Stimulated activated CD4-positive, alpha-beta T cell treated with anti-CD3 and anti-CD28 coated beads, Interleukin-15, amount 100 ng/mL, for 1 hour (primary cell): Measurements from ENCODE around the gene KIRREL3.

Experiments used
- DNase-seq, 2 donors: peaks; one replicate each; pipeline ENCODE4 v3.0.0-alpha.2; 2020; ENCODE audit warnings: low read depth in 1 of 2, low spot score in 1 of 2

KIRREL3 gene

DNA sequence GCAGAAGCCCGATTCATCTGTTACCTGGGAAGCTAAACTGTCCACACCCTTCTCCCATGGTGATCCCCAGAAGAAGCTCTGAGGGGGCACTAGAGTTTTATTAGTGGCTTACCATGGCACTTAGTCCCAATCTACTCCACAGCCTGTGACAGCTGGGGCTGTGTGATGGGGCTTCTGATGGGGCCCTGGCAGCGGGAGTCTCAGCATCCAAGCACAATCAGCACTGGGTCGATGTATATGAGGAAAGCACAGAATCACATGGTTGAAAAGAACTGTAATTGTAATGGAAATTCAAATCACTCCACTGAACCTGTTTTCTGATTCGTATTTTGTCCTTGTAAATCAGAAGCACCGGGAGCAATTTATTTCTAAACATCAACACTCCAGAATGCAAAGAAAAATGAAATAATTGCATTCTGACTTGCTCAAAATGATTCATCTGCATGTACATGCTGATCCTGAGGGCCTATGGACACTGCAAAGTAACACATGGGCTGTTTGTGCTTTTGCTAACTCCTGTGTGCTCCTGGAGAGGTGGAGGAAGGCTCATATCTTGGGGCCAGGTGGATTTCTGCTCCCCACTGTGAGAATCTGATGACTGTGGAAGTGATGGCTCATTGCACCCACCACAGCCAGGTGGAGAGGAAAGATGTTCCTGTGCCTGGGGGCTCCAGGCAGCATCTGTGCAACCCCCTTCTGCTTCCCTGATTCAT is 203.0 kb downstream of the KIRREL3 start:
- no peak for DNase-seq

- DNase-seq = no peak
Measured at GRCh38 chr11:126793596-126793995, 207.0 kb downstream of the KIRREL3 start.

DNA sequence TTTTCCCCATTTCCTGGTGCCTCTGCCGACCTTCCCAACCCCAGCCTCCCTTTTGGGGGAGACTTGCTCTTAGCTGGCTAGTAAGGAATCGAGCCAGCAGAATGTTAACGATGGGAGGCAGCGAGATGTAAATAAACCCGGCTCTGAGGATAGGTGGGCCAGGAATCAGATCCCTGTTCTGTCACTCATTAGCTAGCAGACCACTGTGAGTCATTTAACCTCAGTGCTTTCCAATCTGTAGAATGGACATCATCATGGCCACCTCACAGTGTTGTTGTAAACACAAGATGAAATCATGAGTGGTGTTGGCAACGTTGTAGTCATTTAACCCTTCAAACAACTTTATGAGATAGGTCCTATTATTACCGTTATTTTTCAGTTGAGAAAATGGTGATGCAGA is 208.6 kb downstream of the KIRREL3 start:
- no peak for DNase-seq

- no peak for DNase-seq
Measured at GRCh38 chr11:126791446-126791845, 209.1 kb downstream of the KIRREL3 start.

- DNase-seq = no peak
Measured at GRCh38 chr11:126790550-126791081, 210.0 kb downstream of the KIRREL3 start.

- no peak for DNase-seq
Measured at GRCh38 chr11:126782810-126783209, 217.8 kb downstream of the KIRREL3 start.

DNA sequence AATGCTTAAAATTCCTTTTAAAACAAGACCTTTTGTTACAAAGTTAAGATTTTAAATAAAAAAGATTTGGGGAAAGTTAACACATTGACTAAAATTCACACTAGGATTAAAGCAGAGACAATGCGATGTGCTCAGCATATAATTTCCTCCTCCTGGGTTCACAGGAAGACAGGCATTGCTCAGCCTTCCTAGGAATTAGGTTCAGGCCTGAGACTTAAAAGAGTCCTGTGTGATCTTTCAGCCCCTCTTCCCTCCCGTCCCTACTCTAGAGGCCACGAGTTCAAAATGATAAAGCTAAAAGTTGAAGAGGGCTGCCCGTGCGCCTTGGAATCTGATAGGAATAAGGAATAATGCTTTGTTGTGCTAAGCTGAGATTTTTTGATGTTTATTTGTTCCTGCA is 218.6 kb downstream of the KIRREL3 start:
- DNase-seq = no peak

DNA sequence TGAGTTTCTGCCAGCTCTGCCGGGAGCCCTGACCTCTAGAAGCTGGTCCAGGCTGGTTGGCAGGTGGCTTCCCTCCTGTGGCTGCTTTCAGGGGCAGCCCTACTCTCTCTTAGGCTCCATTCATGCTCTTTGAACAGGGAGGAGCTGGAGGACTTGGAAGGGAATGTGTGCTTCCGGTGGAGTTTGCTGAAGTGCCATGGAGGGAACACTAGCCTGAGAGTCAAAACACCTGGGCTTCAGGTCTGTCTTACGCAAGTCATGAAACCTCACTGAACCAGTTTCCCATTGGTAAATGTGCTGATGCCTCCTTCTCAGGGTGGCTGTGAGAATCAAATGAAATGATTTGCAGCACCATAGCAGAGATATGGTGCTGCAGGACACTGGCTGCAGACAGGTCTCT is 224.5 kb downstream of the KIRREL3 start:
- no peak for DNase-seq

DNA sequence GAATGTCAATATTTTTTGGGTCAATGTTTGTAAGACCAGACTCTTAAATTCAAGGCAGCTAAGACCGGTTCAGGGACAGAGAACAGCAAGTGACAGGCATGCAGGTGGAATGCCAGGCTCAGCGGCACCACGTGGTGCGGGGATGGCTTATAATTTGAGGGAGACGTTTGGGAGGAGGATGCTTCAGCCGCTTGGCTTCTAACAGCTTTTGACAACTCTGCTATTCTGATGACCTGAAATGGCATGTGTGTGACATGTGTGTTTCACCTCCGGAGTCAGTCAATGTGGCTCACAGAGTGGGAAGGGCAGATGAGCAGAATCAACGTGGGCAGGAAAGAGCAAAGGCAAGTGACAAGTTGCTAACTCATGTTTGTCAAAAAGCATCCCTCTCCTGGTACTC is 228.3 kb downstream of the KIRREL3 start:
- DNase-seq = no peak

- no peak for DNase-seq
Measured at GRCh38 chr11:126768702-126769101, 231.9 kb downstream of the KIRREL3 start.

DNA sequence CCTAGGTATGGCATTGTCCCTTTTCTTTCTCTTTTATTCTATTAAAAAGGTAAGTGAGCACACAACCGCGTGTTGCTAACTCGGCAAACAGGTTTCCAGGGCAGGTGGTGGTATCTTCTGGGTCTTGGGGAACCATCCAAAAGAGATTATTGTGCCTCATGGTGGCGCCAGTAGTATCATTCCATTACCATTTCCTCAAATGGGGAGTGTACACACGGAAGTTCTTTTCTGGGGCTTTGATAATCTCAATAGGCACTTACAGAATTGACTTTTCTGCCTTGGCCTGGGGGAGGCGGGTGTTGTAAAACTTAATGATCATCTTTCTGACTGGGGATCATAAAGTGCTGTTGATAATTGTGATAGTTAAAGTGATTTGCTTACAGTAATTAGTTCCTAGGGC is 234.1 kb downstream of the KIRREL3 start:
- no peak for DNase-seq

DNA sequence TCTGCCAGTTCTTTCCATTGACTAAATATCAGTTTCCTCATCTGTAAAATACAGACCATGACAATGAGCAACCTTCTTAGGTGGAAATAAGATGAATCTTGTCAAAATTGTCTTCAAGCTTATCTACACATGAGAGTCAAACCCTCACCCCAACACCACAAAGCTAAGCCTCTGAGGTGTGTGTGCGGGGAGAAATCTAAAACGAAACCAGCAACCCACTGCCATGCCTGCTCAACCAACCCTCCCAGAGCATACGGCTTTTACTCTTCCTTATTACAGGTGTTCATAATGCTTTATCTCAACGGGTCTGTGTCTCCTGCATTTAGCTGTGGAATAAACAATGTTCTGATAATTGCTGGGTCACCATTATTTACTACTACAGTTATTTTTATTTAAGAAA is 235.4 kb downstream of the KIRREL3 start:
- DNase-seq = no peak

DNA sequence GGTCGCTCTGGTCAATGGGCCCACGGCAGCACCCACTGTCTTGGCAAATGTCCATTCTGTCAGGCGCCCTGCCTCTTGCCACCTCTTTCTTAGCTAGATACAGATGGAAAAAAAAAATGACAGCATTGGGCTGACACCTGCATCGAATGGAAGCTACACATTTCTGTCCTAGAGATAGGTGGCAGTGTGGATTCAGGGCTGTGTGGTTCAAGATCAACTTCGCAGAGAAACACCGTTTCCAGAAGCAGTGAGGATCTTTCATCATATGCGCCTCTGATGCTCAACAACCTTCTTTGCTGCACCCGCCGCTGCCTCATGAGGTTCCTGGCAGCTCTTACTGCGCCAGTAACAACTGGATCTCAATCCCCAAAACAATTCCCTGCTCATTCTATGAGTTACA is 236.3 kb downstream of the KIRREL3 start:
- DNase-seq = no peak

DNA sequence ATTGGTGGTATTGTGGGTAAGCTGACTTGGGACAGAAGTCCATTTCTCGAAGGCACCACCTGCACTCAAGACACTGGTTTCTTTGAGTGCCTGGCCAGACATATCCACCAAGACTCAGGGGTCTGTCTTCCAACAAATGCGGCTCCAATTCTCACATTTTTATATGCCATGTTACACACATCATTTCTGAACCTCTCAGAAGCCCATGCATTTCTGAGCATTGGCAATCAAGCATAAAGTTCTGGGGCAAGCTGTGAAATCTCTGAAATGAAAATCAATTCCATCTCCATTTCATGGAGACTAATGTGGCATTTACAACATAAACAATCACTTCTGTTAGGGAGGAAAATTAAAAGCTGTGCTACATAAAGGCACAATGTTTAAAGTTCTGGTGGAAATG is 243.7 kb downstream of the KIRREL3 start:
- no peak for DNase-seq

GRCh38 chr11:126756421-126756820 is 244.1 kb downstream of the KIRREL3 start:
- DNase-seq = no peak

- no peak for DNase-seq
Measured at GRCh38 chr11:126755526-126755925, 245.0 kb downstream of the KIRREL3 start.

DNA sequence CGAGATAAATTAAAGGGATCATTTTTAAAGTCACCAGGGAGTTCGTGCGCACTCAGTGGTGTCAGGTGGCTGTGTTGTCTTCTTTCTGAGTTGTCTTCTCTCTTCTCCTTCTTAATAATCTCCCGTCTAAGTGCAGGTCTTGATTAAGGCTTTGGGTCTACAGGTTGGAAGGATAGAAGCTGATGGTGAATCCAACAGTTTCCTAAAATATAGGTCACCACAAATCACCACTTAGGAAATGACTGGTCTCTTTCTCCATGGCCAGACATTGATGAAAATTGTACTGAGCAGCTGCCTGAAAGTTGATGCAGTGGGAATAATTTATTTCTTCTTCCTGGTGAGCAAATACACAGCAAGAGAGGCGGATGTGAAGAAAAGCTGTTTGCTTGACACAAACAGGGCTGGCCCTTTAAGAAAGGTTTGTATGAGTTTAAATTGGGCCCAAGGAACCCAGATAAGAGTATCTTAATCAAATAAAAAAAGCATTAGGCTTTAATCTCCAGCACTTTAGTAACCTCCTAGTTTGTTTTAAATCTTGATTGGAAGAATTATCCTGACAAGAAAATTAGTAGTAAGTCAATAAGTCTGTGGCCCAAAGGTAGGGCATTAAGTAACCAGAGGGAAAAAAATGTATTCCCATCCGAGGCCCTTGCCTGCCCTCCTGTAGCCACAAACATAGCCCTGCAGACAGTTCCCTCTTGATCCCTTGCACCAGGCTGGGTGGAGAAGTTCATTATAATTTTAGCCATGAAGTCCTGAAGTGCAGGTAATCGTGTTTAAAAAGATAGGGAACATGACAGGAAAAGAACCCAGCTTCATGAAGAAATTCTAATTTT is 245.8 kb downstream of the KIRREL3 start:
- DNase-seq = no peak

- no peak for DNase-seq
Measured at GRCh38 chr11:126753990-126754389, 246.6 kb downstream of the KIRREL3 start.

GRCh38 chr11:126751242-126751641 is 249.3 kb downstream of the KIRREL3 start:
- DNase-seq = no peak

GRCh38 chr11:126748793-126749192 is 251.8 kb downstream of the KIRREL3 start:
- DNase-seq = no peak

GRCh38 chr11:126748100-126748791 is 252.3 kb downstream of the KIRREL3 start:
- no peak for DNase-seq

GRCh38 chr11:126747315-126747714 is 253.3 kb downstream of the KIRREL3 start:
- no peak for DNase-seq
